Peyer's patch (tissue), 4 donors: ENCODE results near the gene LRFN4.

ENCODE experiments used
- POLR2A ChIP-seq, 2 donors: fragments of 450-650 bp; IDR thresholded peaks; one replicate each; pipeline ENCODE4 v1.5.1; 2017; ENCODE audit warnings: antibody characterized with exemption in 2 of 2, mild to moderate bottlenecking in 2 of 2, moderate library complexity in 2 of 2
- TF ChIP-seq, protein P1 (sequence below), 6 experiments: fragments of 450-650 bp in 4 of 6; fragments of 200-600 bp in 2 of 6; sonication (generic) in 1 of 6; IDR thresholded peaks; one replicate each; pipeline ENCODE4 v1.5.1; 2017 to 2019; ENCODE audit warnings: antibody characterized with exemption in 6 of 6, mild to moderate bottlenecking in 3 of 6, moderate library complexity in 1 of 6

DNA sequence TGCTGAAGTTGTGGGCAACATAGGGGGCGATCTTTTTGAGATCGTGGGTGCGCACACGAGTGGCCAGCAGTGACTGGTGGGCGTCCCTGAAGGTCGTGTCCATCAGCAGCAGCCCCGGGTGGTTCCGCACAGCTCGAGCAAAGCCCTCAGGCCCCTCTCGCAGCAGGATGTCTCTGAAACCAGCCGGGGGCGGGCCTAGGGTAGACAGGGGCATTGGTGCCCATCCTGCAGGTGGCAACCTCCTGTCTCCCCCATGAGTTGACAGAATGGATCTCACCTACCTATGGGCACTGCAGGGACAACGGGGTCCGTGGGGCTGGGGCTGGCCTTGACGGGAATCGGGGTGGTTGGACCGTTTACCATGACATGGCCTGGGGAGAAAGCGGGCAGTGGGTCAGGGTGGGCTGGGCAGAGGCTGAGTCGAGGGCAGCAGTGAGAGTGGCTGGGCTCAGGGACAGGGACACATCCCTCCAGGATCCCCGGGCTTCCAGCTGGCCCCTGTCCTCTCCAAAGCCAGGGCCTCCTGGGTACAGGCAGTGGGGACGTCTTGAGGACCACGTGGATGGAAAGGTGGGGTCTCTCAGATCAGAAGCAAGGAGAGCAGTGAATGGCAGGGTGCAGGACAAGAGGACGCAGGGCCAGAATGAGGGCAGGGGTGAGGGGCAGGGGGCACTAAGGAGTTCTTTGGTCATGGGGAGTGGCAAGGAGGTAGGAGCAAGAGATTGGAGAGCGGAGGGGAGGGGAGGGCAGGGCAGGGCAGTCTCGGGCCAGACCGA, 4.2 kb upstream of the LRFN4 start:
- TF ChIP-seq, protein P1, sequence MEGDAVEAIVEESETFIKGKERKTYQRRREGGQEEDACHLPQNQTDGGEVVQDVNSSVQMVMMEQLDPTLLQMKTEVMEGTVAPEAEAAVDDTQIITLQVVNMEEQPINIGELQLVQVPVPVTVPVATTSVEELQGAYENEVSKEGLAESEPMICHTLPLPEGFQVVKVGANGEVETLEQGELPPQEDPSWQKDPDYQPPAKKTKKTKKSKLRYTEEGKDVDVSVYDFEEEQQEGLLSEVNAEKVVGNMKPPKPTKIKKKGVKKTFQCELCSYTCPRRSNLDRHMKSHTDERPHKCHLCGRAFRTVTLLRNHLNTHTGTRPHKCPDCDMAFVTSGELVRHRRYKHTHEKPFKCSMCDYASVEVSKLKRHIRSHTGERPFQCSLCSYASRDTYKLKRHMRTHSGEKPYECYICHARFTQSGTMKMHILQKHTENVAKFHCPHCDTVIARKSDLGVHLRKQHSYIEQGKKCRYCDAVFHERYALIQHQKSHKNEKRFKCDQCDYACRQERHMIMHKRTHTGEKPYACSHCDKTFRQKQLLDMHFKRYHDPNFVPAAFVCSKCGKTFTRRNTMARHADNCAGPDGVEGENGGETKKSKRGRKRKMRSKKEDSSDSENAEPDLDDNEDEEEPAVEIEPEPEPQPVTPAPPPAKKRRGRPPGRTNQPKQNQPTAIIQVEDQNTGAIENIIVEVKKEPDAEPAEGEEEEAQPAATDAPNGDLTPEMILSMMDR (IDR thresholded peaks at IDR 0.05), result no peak
- TF ChIP-seq POLR2A (IDR thresholded peaks at IDR 0.05), result no peak
